Transverse colon (tissue), 3 donors: ENCODE data around the gene CFAP92.

Experiments
- EP300 ChIP-seq: sonication (generic); formaldehyde crosslinking; IDR thresholded peaks from one replicate; pipeline ENCODE4 v1.6.1; 2017; ENCODE audit warnings: antibody characterized with exemption, low read depth
- POLR2A ChIP-seq: fragments of 450-650 bp; IDR thresholded peaks from one replicate; pipeline ENCODE4 v1.6.1; 2016; ENCODE audit warnings: antibody characterized with exemption, mild to moderate bottlenecking, moderate library complexity
- TF ChIP-seq, protein P1 (sequence below), 5 experiments: fragments of 200-600 bp in 3 of 5; fragments of 450-650 bp in 2 of 5; sonication (generic) in 3 of 5; IDR thresholded peaks; 1 replicate in 2 of 5; 2 replicates in 3 of 5; pipeline ENCODE4 v1.5.1; 2016 to 2017; ENCODE audit warnings: antibody characterized with exemption in 5 of 5, inconsistent platforms in 3 of 5, mild to moderate bottlenecking in 2 of 5, moderate library complexity in 1 of 5

DNA sequence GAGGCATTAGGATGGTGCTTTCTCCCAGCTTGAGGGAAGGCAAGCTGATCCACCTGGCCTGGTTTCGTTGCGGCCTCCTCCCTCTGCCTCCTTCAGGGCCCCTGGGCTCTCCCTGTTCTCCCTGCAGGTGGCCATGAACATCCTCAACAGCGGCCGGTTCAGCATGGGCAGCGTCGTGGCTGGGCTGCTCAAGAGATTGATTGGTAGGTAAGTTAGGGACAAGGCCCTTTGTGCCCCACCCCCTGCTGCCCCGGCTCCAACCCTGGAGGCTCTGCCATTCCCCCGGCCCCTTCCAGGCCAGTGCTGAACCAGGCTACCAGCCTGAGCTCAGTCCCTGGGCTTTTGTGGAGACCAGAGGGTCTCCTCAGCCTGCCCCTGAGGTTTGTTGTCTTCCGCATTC is 91.5 kb downstream of the CFAP92 start:
- TF ChIP-seq POLR2A: no peak
- TF ChIP-seq, protein P1, sequence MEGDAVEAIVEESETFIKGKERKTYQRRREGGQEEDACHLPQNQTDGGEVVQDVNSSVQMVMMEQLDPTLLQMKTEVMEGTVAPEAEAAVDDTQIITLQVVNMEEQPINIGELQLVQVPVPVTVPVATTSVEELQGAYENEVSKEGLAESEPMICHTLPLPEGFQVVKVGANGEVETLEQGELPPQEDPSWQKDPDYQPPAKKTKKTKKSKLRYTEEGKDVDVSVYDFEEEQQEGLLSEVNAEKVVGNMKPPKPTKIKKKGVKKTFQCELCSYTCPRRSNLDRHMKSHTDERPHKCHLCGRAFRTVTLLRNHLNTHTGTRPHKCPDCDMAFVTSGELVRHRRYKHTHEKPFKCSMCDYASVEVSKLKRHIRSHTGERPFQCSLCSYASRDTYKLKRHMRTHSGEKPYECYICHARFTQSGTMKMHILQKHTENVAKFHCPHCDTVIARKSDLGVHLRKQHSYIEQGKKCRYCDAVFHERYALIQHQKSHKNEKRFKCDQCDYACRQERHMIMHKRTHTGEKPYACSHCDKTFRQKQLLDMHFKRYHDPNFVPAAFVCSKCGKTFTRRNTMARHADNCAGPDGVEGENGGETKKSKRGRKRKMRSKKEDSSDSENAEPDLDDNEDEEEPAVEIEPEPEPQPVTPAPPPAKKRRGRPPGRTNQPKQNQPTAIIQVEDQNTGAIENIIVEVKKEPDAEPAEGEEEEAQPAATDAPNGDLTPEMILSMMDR (IDR thresholded peaks at IDR 0.05): no peak
- no peak for TF ChIP-seq EP300
